HCT116 (cell line): Measurements from ENCODE around the gene BRD3OS.

Experiments used
- EZH2 ChIP-seq: fragments of 200-600 bp; sonication (generic); IDR thresholded peaks from 2 replicates; pipeline ENCODE4 v1.6.1; 2017; ENCODE audit warnings: antibody characterized with exemption, mixed run types
- POLR2AphosphoS5 ChIP-seq: IDR thresholded peaks from 2 replicates; pipeline ENCODE4 v1.6.1; 2011; ENCODE audit warnings: mild to moderate bottlenecking, low read depth, low read length, moderate library complexity
- RAD21 ChIP-seq: IDR thresholded peaks from 2 replicates; pipeline ENCODE4 v1.6.1; 2012; ENCODE audit warnings: low read depth, mild to moderate bottlenecking
- REST ChIP-seq: IDR thresholded peaks from 2 replicates; pipeline ENCODE4 v1.6.1; 2012; ENCODE audit warnings: low read depth
- TF ChIP-seq, protein P1 (sequence below), 3 experiments: fragments of 200-600 bp in 1 of 3; sonication (generic) in 1 of 3; IDR thresholded peaks in 2 of 3; conservative IDR thresholded peaks in 1 of 3; 2 replicates each; pipeline ENCODE4 v1.5.1; 2012 to 2017; ENCODE audit warnings: low read depth in 2 of 3, low read length in 2 of 3, antibody characterized with exemption in 1 of 3, borderline replicate concordance in 1 of 3, control low read depth in 1 of 3, mild to moderate bottlenecking in 1 of 3, mixed read lengths in 1 of 3, mixed run types in 1 of 3, moderate library complexity in 1 of 3; ENCODE audit not compliant: insufficient read depth in 1 of 3

DNA sequence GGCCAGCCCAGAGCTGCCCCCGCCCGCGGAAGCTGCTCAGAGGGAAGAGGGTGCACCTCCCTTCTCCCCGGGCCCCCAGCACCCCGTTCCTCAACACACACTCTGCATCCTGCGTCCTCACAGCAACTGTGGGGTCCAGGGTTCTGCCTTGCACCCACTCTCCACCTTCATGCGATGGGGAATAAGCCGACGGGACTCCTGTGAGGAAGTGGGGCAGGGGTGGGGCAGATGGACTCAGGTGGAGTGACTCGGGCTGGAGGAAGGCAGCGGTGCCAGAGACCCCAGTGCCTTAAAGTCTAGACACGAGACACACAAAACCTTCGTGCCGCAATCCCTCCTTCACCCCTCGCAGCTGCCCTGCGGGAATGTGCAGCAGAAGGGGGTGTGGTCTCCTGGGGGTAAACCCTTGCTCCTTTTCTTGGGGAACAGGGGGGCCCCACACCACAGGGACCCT lies 33.9 kb downstream of the BRD3OS start:
- TF ChIP-seq, protein P1, sequence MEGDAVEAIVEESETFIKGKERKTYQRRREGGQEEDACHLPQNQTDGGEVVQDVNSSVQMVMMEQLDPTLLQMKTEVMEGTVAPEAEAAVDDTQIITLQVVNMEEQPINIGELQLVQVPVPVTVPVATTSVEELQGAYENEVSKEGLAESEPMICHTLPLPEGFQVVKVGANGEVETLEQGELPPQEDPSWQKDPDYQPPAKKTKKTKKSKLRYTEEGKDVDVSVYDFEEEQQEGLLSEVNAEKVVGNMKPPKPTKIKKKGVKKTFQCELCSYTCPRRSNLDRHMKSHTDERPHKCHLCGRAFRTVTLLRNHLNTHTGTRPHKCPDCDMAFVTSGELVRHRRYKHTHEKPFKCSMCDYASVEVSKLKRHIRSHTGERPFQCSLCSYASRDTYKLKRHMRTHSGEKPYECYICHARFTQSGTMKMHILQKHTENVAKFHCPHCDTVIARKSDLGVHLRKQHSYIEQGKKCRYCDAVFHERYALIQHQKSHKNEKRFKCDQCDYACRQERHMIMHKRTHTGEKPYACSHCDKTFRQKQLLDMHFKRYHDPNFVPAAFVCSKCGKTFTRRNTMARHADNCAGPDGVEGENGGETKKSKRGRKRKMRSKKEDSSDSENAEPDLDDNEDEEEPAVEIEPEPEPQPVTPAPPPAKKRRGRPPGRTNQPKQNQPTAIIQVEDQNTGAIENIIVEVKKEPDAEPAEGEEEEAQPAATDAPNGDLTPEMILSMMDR (IDR thresholded peaks at IDR 0.05 in 2 of 3, conservative IDR thresholded peaks at IDR 0.05 in 1 of 3; ENCODE audit: borderline replicate concordance in 1 of 3, insufficient read depth in 1 of 3, low read depth in 2 of 3, low read length in 2 of 3), result no peak
- TF ChIP-seq RAD21 (no peak), EZH2 (no peak), POLR2AphosphoS5 (no peak), REST (no peak)
